Activated B cell treated with CpG ODN at 0.5 μM for 24 hours (primary cell): ENCODE results near the gene MORC2. TPM values are rescaled to one million over a fixed set of nuclear protein-coding genes. Genes with fewer than 3 reads are reported as not detected.

ENCODE experiments used
- ATAC-seq: fragments of 200-7000 bp; cut with Tn5 transposase; one replicate; pipeline ENCODE4 v1.10.0; 2021; ENCODE audit warnings: low read depth, mild to moderate bottlenecking, moderate library complexity
- CTCF ChIA-PET: fragments of 350-600 bp; sonication (Branson Sonifier 250); formaldehyde crosslinking; loops from one replicate; lab custom pipeline; 2021; ENCODE audit warnings: antibody characterized with exemption; lab: Charles Lee
- POLR2A ChIA-PET: fragments of 350-600 bp; sonication (Branson Sonifier 250); formaldehyde crosslinking; loops from one replicate; lab custom pipeline; 2021; ENCODE audit warnings: antibody characterized with exemption; lab: Charles Lee
- DNase-seq: peaks from one replicate; pipeline ENCODE4 v3.0.0; 2022
- H3K27ac Mint-ChIP-seq: one replicate; pipeline ENCODE4 v1.8.0; 2020; ENCODE audit warnings: mixed read lengths
- H3K27me3 Mint-ChIP-seq: one replicate; pipeline ENCODE4 v1.8.0; 2021; ENCODE audit warnings: mixed read lengths
- H3K36me3 Mint-ChIP-seq: one replicate; pipeline ENCODE4 v1.8.0; 2021; ENCODE audit warnings: low read depth, mixed read lengths
- H3K4me1 Mint-ChIP-seq: one replicate; pipeline ENCODE4 v1.8.0; 2021; ENCODE audit warnings: mixed read lengths
- H3K4me3 Mint-ChIP-seq: one replicate; pipeline ENCODE4 v1.8.0; 2020; ENCODE audit warnings: mild to moderate bottlenecking, mixed read lengths
- H3K9me3 Mint-ChIP-seq: one replicate; pipeline ENCODE4 v1.8.0; 2020; ENCODE audit warnings: mixed read lengths
- intact Hi-C: fragments of 100-400 bp; cut with micrococcal nuclease; formaldehyde crosslinking; loops from one replicate; pipeline ENCODE4 v1.15.1; 2024
- total RNA-seq: library from RNA; stranded (reverse); gene quantifications from 2 replicates; pipeline ENCODE4 v1.2.3, GENCODE V29; 2022
- TF ChIP-seq, protein P1 (sequence below): fragments of 200-600 bp; IDR thresholded peaks from one replicate; pipeline ENCODE4 v1.8.0; 2022; ENCODE audit warnings: antibody characterized with exemption, mild to moderate bottlenecking

MORC2 gene
- total RNA-seq, 1 donor from 2014 or later = 23.8 TPM

DNA sequence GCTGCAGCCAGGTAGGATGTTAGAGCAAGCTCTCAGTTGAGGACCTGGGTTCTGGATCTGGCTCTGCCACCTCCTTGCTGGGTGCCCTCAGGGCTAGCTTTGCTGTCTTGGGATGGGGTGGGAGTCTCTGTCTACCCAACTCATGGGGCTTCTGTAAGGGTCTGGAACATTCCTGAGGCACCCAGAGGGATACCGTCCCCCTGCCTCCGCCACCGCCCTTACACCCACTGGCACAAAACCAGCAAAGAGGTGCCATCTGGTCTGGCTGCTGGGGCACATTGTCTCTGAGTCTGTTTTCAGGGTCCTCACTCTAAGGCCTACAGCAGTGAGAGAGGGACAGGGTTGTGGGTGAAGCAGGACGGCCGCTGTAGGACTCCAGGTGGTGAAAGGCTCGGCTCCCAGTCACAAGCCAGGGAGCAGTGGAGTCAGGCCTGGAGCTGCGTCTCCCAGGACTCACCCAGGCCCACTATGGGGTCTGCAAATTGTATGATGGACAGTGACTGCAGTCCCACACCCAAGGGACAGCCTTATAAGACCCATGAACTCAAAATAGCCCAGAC lies 84.9 kb downstream of the MORC2 start:
- H3K4me1 Mint-ChIP-seq = no peaks in the 10 kb centered on the region

DNA sequence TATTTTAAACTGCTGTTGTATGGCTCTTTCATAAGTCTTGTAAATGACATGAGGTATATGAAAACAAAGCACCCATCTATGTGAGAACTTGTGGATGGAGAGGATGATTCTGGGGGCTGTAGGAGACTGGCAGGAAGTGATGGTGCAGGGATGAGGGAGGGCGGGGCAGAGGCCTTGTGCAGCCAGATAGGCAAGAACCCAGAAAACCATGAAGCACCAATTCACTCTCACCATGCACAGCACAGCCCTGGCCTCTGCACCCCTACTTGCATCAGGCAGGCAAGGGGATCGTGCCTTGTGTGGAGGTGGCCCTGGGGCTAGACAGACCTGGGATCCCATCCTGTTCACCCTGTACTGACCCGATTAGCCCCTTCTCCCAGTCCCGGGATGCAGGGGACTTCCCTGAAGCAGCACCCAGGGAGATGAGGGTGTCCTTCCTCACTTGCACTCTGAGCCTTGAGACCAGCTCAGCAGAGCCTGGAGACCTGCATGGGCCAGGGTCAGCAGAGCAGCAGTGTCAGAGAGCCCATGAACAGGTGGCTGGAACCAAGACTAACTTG lies 85.5 kb downstream of the MORC2 start:
- POLR2A ChIA-PET = no interaction called here
- ATAC-seq (no peak), DNase-seq (no peak)
- TF ChIP-seq, protein P1, sequence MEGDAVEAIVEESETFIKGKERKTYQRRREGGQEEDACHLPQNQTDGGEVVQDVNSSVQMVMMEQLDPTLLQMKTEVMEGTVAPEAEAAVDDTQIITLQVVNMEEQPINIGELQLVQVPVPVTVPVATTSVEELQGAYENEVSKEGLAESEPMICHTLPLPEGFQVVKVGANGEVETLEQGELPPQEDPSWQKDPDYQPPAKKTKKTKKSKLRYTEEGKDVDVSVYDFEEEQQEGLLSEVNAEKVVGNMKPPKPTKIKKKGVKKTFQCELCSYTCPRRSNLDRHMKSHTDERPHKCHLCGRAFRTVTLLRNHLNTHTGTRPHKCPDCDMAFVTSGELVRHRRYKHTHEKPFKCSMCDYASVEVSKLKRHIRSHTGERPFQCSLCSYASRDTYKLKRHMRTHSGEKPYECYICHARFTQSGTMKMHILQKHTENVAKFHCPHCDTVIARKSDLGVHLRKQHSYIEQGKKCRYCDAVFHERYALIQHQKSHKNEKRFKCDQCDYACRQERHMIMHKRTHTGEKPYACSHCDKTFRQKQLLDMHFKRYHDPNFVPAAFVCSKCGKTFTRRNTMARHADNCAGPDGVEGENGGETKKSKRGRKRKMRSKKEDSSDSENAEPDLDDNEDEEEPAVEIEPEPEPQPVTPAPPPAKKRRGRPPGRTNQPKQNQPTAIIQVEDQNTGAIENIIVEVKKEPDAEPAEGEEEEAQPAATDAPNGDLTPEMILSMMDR = no peak
- H3K27ac Mint-ChIP-seq = no peak overlapping the region
- no peaks in the 10 kb centered on the region for H3K27me3 Mint-ChIP-seq
- intact Hi-C loops = no loop called here
- H3K4me3 Mint-ChIP-seq = no peak overlapping the region
- no peaks in the 10 kb centered on the region for H3K36me3 Mint-ChIP-seq
- H3K9me3 Mint-ChIP-seq = no peaks in the 10 kb centered on the region
- CTCF ChIA-PET = no interaction called here
- H3K4me1 Mint-ChIP-seq = no peaks in the 10 kb centered on the region

More for the DNA sequence above, 84.9 kb downstream of the MORC2 start:
- no peak overlapping the region for H3K4me3 Mint-ChIP-seq
- no peaks in the 10 kb centered on the region for H3K9me3 Mint-ChIP-seq
- POLR2A ChIA-PET = no interaction called here
- no peak for ATAC-seq
- no peak for DNase-seq
- CTCF ChIA-PET = no interaction called here
- H3K36me3 Mint-ChIP-seq = no peaks in the 10 kb centered on the region
- H3K27me3 Mint-ChIP-seq = no peaks in the 10 kb centered on the region
- TF ChIP-seq, protein P1 = no peak
- intact Hi-C loops = no loop called here
- H3K27ac Mint-ChIP-seq = no peak overlapping the region

DNA sequence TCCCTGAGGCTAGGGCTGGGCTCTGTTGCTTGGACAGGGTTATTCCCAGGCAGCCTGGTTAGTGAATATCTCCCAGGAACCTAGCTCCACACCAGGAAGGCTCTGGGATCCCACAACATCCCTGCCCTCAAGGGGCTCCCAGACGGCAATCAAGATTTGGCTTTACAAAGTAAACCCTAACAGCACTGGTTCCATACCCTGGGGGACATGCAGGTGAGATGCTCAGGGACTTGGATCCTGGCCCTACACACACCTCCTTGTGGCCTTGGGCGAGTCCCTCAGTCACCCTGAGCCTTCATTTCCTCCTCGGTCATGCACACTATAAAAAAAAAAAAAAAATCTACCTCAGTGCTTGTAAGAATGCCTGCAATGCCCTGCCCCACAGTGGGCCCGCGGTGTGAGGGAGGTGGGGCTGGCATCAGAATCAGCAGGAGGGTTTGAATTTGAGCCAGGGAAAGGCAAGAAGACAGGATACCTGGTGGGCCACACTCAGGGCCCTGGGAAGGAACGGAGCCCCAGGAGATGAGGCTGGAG lies 86.3 kb downstream of the MORC2 start:
- Mint-ChIP-seq H3K27me3 (no peaks in the 10 kb centered on the region), H3K9me3 (no peaks in the 10 kb centered on the region), H3K4me3 (no peak overlapping the region), H3K27ac (no peak overlapping the region), H3K4me1 (no peaks in the 10 kb centered on the region), H3K36me3 (no peaks in the 10 kb centered on the region)
- TF ChIP-seq, protein P1 = no peak
- DNase-seq (no peak), ATAC-seq (no peak)
- POLR2A ChIA-PET = interaction anchor here (0.6 kb wide), 1 partner anchor 410 kb away, joined by 3 read pairs; the partner anchor contains the start of gene PIK3IP1
- CTCF ChIA-PET = no interaction called here
- intact Hi-C loops = no loop called here

GRCh38 chr22:30881361-30882183 lies 87.0 kb downstream of the MORC2 start:
- Mint-ChIP-seq H3K9me3 (no peaks in the 10 kb centered on the region), H3K27ac (no peak overlapping the region), H3K4me1 (no peaks in the 10 kb centered on the region), H3K4me3 (no peak overlapping the region), H3K36me3 (no peaks in the 10 kb centered on the region), H3K27me3 (no peaks in the 10 kb centered on the region)
- intact Hi-C loops = no loop called here
- CTCF ChIA-PET = no interaction called here
- ATAC-seq (no peak), DNase-seq (no peak)
- POLR2A ChIA-PET = no interaction called here
- TF ChIP-seq, protein P1 = no peak

GRCh38 chr22:30880847-30881246 lies 87.7 kb downstream of the MORC2 start:
- TF ChIP-seq, protein P1 = no peak
- no peak for ATAC-seq
- CTCF ChIA-PET = no interaction called here
- H3K9me3 Mint-ChIP-seq = no peaks in the 10 kb centered on the region
- no peak for DNase-seq
- no peaks in the 10 kb centered on the region for H3K36me3 Mint-ChIP-seq
- no peaks in the 10 kb centered on the region for H3K27me3 Mint-ChIP-seq
- no peak overlapping the region for H3K27ac Mint-ChIP-seq
- intact Hi-C loops = no loop called here
- no peaks in the 10 kb centered on the region for H3K4me1 Mint-ChIP-seq
- no peak overlapping the region for H3K4me3 Mint-ChIP-seq
- POLR2A ChIA-PET = no interaction called here
